Chondrocyte (in vitro differentiated cells): ENCODE results near the gene NME7. TPM values are rescaled to one million over a fixed set of nuclear protein-coding genes. Genes with fewer than 3 reads are reported as not detected.

ENCODE experiments used
- DNase-seq: peaks from one replicate; pipeline ENCODE4 v3.0.0; 2021; ENCODE audit warnings: mixed read lengths, low spot score
- H3K27ac Mint-ChIP-seq: one replicate; pipeline ENCODE4 v1.8.0; 2021; ENCODE audit warnings: mild to moderate bottlenecking, moderate library complexity, mixed read lengths; ENCODE audit not compliant: unreplicated experiment
- H3K27me3 Mint-ChIP-seq: 2 replicates; pipeline ENCODE4 v1.8.0; 2021; ENCODE audit warnings: low read depth, mixed read lengths
- H3K36me3 Mint-ChIP-seq: 2 replicates; pipeline ENCODE4 v1.8.0; 2021; ENCODE audit warnings: low read depth, mixed read lengths
- H3K4me1 Mint-ChIP-seq: 2 replicates; pipeline ENCODE4 v1.8.0; 2021; ENCODE audit warnings: low read depth, mild to moderate bottlenecking, mixed read lengths
- H3K4me3 Mint-ChIP-seq: one replicate; pipeline ENCODE4 v1.8.0; 2021; ENCODE audit warnings: mild to moderate bottlenecking, moderate library complexity, mixed read lengths; ENCODE audit not compliant: unreplicated experiment
- H3K9me3 Mint-ChIP-seq: 2 replicates; pipeline ENCODE4 v1.8.0; 2021; ENCODE audit warnings: low read depth, mixed read lengths
- CTCF ChIP-seq: fragments of 200-600 bp; sonication (generic); IDR thresholded peaks from 2 replicates; pipeline ENCODE4 v1.5.0; 2021; ENCODE audit warnings: antibody characterized with exemption, mild to moderate bottlenecking, moderate library complexity
- total RNA-seq: library from RNA; stranded (reverse); gene quantifications from 3 replicates; pipeline ENCODE4 v1.2.1, GENCODE V29; 2021

Gene NME7
- total RNA-seq, 1 donor from 2014 or later, result 14.7 TPM

GRCh38 chr1:169309178-169310166, 58.1 kb downstream of the NME7 start:
- no peak for TF ChIP-seq CTCF
- peaks cover 26% of the 10 kb centered on the region for H3K4me1 Mint-ChIP-seq
- no peaks in the 10 kb centered on the region for H3K36me3 Mint-ChIP-seq
- no peaks in the 10 kb centered on the region for H3K27me3 Mint-ChIP-seq
- peaks cover 5% of the 10 kb centered on the region for H3K9me3 Mint-ChIP-seq
- no peak overlapping the region for H3K4me3 Mint-ChIP-seq
- no peak overlapping the region for H3K27ac Mint-ChIP-seq
- no peak for DNase-seq

GRCh38 chr1:169308313-169309039, 59.1 kb downstream of the NME7 start:
- TF ChIP-seq CTCF, result no peak
- no peak for DNase-seq
- Mint-ChIP-seq H3K27me3 (no peaks in the 10 kb centered on the region), H3K36me3 (no peaks in the 10 kb centered on the region), H3K9me3 (peaks cover 5% of the 10 kb centered on the region), H3K4me3 (no peak overlapping the region), H3K27ac (no peak overlapping the region), H3K4me1 (peaks cover 26% of the 10 kb centered on the region)

DNA sequence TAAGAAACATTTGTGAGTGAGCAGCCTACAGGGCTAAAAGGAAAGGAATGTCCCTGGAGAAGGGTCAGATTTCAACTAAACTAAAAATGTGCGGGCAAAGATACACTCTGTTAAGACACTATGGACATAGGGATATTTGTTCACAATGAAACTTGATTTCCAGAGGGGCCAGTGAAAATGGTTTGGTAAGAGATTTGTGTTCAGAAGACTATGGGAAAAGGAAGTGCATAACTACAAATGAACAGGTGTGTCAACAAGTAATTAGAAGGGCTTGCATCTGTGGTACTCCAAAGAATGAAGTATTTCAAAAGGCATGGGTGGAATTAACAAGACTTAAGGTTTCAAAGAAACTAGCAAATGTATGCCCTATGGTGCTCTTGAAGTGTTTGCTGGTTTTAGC, 60.4 kb downstream of the NME7 start:
- Mint-ChIP-seq H3K9me3 (peaks cover 5% of the 10 kb centered on the region), H3K27me3 (no peaks in the 10 kb centered on the region), H3K4me3 (no peak overlapping the region), H3K36me3 (no peaks in the 10 kb centered on the region), H3K4me1 (peaks cover 22% of the 10 kb centered on the region), H3K27ac (no peak overlapping the region)
- TF ChIP-seq CTCF, result no peak
- DNase-seq, result no peak

GRCh38 chr1:169305948-169306347, 61.6 kb downstream of the NME7 start:
- no peak overlapping the region for H3K27ac Mint-ChIP-seq
- no peak overlapping the region for H3K4me3 Mint-ChIP-seq
- H3K4me1 Mint-ChIP-seq, result peaks cover 21% of the 10 kb centered on the region
- TF ChIP-seq CTCF, result no peak
- H3K27me3 Mint-ChIP-seq, result no peaks in the 10 kb centered on the region
- H3K9me3 Mint-ChIP-seq, result peaks cover 5% of the 10 kb centered on the region
- no peaks in the 10 kb centered on the region for H3K36me3 Mint-ChIP-seq
- DNase-seq, result no peak

GRCh38 chr1:169305356-169305755, 62.2 kb downstream of the NME7 start:
- Mint-ChIP-seq H3K27ac (no peak overlapping the region), H3K4me3 (no peak overlapping the region)

More at GRCh38 chr1:169305356-169305755, 62.2 kb downstream of the NME7 start:
- H3K27me3 Mint-ChIP-seq, result no peaks in the 10 kb centered on the region
- no peak for DNase-seq
- H3K9me3 Mint-ChIP-seq, result peaks cover 5% of the 10 kb centered on the region
- no peaks in the 10 kb centered on the region for H3K36me3 Mint-ChIP-seq
- TF ChIP-seq CTCF, result no peak
- H3K4me1 Mint-ChIP-seq, result peaks cover 27% of the 10 kb centered on the region
